Measurements from ENCODE around the gene GEMIN8. TPM values are rescaled to one million over a fixed set of nuclear protein-coding genes. Genes with fewer than 3 reads are reported as not detected.

GEMIN8 gene
- total and polyA plus RNA-seq, 2 of the 8 experiments (the other 6 are each of a cell fraction or from before 2014, with no cell fraction given): 18.2 to 31.4 TPM

- TF ChIP-seq CHD7 (IDR thresholded peaks at IDR 0.05; ENCODE audit: insufficient replicate concordance, low read length): no peak
- no peak for TF ChIP-seq TBP (IDR thresholded peaks at IDR 0.05; ENCODE audit: low read depth, low read length)
- TF ChIP-seq CEBPB (IDR thresholded peaks at IDR 0.05; ENCODE audit: low read depth, low read length): no peak
- TF ChIP-seq KDM4A (IDR thresholded peaks at IDR 0.05; ENCODE audit: low read depth, low read length, severe bottlenecking): no peak
- TF ChIP-seq CREB1 (IDR thresholded peaks at IDR 0.05): no peak
- no peak for TF ChIP-seq SIX5 (IDR thresholded peaks at IDR 0.05; ENCODE audit: low read depth, low read length)
- no peak for TF ChIP-seq TEAD4 (IDR thresholded peaks at IDR 0.05; ENCODE audit: low read depth, low read length)
- no peak for TF ChIP-seq POLR2AphosphoS5 (IDR thresholded peaks at IDR 0.05; ENCODE audit: low read depth, low read length)
- TF ChIP-seq RAD21 (IDR thresholded peaks at IDR 0.05 in 1 of 2, conservative IDR thresholded peaks at IDR 0.05 in 1 of 2; ENCODE audit: low read depth in 2 of 2, low read length in 2 of 2): no peak
- TF ChIP-seq MAFK (IDR thresholded peaks at IDR 0.05; ENCODE audit: low read depth, low read length): no peak
- TF ChIP-seq EGR1 (IDR thresholded peaks at IDR 0.05; ENCODE audit: borderline replicate concordance, low read depth, low read length): no peak
- no peak for TF ChIP-seq NRF1 (IDR thresholded peaks at IDR 0.05; ENCODE audit: low read depth, low read length)
Measured at GRCh38 chrX:13956998-13957397, 72.7 kb downstream of the GEMIN8 start (continued).

Data from H1 (cell line).